SU-DHL-6 (cell line): Measurements from ENCODE around the gene LRFN5.
"Not testable (repeated sequence)": the region's sequence is repeated elsewhere in the genome, so short reads cannot be mapped to it uniquely, and the experiment has no call there.

Experiments
- H2AFZ ChIP-seq: fragments of 200-600 bp; sonication (generic); 2 replicates; pipeline ENCODE4 v1.6.1; 2014; ENCODE audit warnings: low read depth, mild to moderate bottlenecking, moderate library complexity, mixed read lengths, antibody characterized with exemption, low read length; ENCODE audit not compliant: severe bottlenecking
- H3F3A ChIP-seq: fragments of 200-600 bp; shearing (Covaris generic); 2 replicates; pipeline ENCODE4 v1.6.0; 2016; ENCODE audit warnings: antibody characterized with exemption, mild to moderate bottlenecking; ENCODE audit not compliant: insufficient read depth
- H3K27ac ChIP-seq: fragments of 200-600 bp; sonication (generic); 2 replicates; pipeline ENCODE4 v1.5.1; 2016; ENCODE audit warnings: low read depth, mild to moderate bottlenecking, low read length, moderate library complexity, mixed read lengths
- H3K27me3 ChIP-seq: fragments of 200-600 bp; sonication (generic), shearing (Covaris generic); 2 replicates; pipeline ENCODE4 v1.6.0; 2014; ENCODE audit warnings: mild to moderate bottlenecking, low read length
- H3K36me3 ChIP-seq: fragments of 200-600 bp; sonication (generic); 2 replicates; pipeline ENCODE4 v1.6.1; 2014; ENCODE audit warnings: mild to moderate bottlenecking, low read length, mixed read lengths
- H3K4me2 ChIP-seq: fragments of 300-600, 200-600 bp; shearing (Covaris generic), sonication (generic); 2 replicates; pipeline ENCODE4 v1.6.0; 2014; ENCODE audit warnings: low read length, low read depth, mild to moderate bottlenecking; ENCODE audit not compliant: poor library complexity, severe bottlenecking
- H3K4me3 ChIP-seq: fragments of 200-600 bp; sonication (generic); 2 replicates; pipeline ENCODE4 v1.5.1; 2014; ENCODE audit warnings: antibody characterized with exemption, low read length, mild to moderate bottlenecking, mixed read lengths; ENCODE audit not compliant: insufficient read depth, poor library complexity, severe bottlenecking
- H3K79me2 ChIP-seq: fragments of 200-600 bp; sonication (generic); 2 replicates; pipeline ENCODE4 v1.6.1; 2014; ENCODE audit warnings: mild to moderate bottlenecking, low read length, moderate library complexity; ENCODE audit not compliant: insufficient read depth
- H3K9ac ChIP-seq: fragments of 200-600 bp; sonication (generic); 2 replicates; pipeline ENCODE4 v1.7.0; 2014; ENCODE audit warnings: mild to moderate bottlenecking, low read length
- H3K9me2 ChIP-seq: fragments of 200-600 bp; sonication (generic); replicated peaks from 2 replicates; pipeline ENCODE4 v1.6.1; 2014; ENCODE audit warnings: low read length; ENCODE audit not compliant: insufficient read depth
- H3K9me3 ChIP-seq: fragments of 200-600 bp; sonication (generic); 2 replicates; pipeline ENCODE4 v1.6.1; 2014; ENCODE audit warnings: low read length, mixed read lengths; ENCODE audit not compliant: insufficient read depth
- H4K20me1 ChIP-seq: fragments of 200-600 bp; sonication (generic); 2 replicates; pipeline ENCODE4 v1.6.1; 2014; ENCODE audit warnings: low read depth, mild to moderate bottlenecking, antibody characterized with exemption, low read length, moderate library complexity, mixed read lengths
- EZH2phosphoT487 ChIP-seq: fragments of 200-600 bp; sonication (generic), shearing (Covaris generic); conservative IDR thresholded peaks from 2 replicates; pipeline ENCODE4 v1.6.1; 2018; ENCODE audit warnings: mild to moderate bottlenecking, antibody characterized with exemption, low read length, moderate library complexity, mixed read lengths
- TF ChIP-seq, protein P1 (sequence below): fragments of 200-600 bp; sonication (generic); IDR thresholded peaks from one replicate; pipeline ENCODE4 v1.5.1; 2017; ENCODE audit warnings: antibody characterized with exemption, mild to moderate bottlenecking, low read length, moderate library complexity; ENCODE audit not compliant: insufficient read depth, poor library complexity, severe bottlenecking

LRFN5 gene

DNA sequence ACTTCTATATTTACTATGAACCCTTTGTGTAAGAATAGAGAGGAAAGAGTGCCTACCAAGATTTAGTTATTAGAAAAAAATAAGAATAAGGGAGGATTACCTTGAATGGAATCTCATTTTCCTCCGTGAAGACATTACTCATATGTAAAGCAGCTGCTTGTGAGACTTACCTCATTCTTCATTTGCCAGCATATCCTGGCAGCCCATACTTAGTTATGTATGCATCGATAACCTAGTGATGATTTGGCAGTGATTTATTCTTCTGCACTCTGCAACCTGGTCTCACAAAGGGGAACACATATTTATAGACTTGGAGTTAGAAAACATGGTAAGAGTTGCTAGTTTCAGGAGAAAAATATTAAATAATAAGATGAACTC, 56.8 kb downstream of the LRFN5 start:
- no peaks in the 10 kb centered on the region for H4K20me1 ChIP-seq
- H3K79me2 ChIP-seq: no peaks in the 10 kb centered on the region
- H3K4me3 ChIP-seq: no peak overlapping the region
- no peaks in the 10 kb centered on the region for H3F3A ChIP-seq
- no peak for TF ChIP-seq EZH2phosphoT487
- TF ChIP-seq, protein P1, sequence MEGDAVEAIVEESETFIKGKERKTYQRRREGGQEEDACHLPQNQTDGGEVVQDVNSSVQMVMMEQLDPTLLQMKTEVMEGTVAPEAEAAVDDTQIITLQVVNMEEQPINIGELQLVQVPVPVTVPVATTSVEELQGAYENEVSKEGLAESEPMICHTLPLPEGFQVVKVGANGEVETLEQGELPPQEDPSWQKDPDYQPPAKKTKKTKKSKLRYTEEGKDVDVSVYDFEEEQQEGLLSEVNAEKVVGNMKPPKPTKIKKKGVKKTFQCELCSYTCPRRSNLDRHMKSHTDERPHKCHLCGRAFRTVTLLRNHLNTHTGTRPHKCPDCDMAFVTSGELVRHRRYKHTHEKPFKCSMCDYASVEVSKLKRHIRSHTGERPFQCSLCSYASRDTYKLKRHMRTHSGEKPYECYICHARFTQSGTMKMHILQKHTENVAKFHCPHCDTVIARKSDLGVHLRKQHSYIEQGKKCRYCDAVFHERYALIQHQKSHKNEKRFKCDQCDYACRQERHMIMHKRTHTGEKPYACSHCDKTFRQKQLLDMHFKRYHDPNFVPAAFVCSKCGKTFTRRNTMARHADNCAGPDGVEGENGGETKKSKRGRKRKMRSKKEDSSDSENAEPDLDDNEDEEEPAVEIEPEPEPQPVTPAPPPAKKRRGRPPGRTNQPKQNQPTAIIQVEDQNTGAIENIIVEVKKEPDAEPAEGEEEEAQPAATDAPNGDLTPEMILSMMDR: no peak
- H3K27me3 ChIP-seq: no peaks in the 10 kb centered on the region
- H3K4me2 ChIP-seq: no peak overlapping the region
- no peaks in the 10 kb centered on the region for H3K36me3 ChIP-seq
- H2AFZ ChIP-seq: peak overlapping the region; percentile 30
- no peak overlapping the region for H3K27ac ChIP-seq
- H3K9ac ChIP-seq: no peak overlapping the region
- no peaks in the 10 kb centered on the region for H3K9me2 ChIP-seq
- H3K9me3 ChIP-seq: no peaks in the 10 kb centered on the region

- no peaks in the 10 kb centered on the region for H4K20me1 ChIP-seq
- H3K36me3 ChIP-seq: no peaks in the 10 kb centered on the region
- no peaks in the 10 kb centered on the region for H3K27me3 ChIP-seq
- no peak overlapping the region for H3K9ac ChIP-seq
- no peak for TF ChIP-seq EZH2phosphoT487
- TF ChIP-seq, protein P1: no peak
- no peak overlapping the region for H3K4me3 ChIP-seq
- no peak overlapping the region for H2AFZ ChIP-seq
- no peaks in the 10 kb centered on the region; the same call in 1 of the 2 replicates for H3F3A ChIP-seq
- no peaks in the 10 kb centered on the region for H3K79me2 ChIP-seq
- no peaks in the 10 kb centered on the region for H3K9me3 ChIP-seq
- H3K9me2 ChIP-seq: no peaks in the 10 kb centered on the region
- no peak overlapping the region for H3K4me2 ChIP-seq
- no peak overlapping the region for H3K27ac ChIP-seq
Measured at GRCh38 chr14:41666301-41666700, 59.6 kb downstream of the LRFN5 start.

- Histone ChIP-seq H3K9me3 (no peaks in the 10 kb centered on the region), H3F3A (no peaks in the 10 kb centered on the region; the same call in 1 of the 2 replicates), H3K9me2 (no peaks in the 10 kb centered on the region), H3K27ac (no peak overlapping the region), H2AFZ (peak overlapping the region; percentile 59), H4K20me1 (no peaks in the 10 kb centered on the region), H3K9ac (no peak overlapping the region), H3K27me3 (no peaks in the 10 kb centered on the region), H3K79me2 (no peaks in the 10 kb centered on the region), H3K4me2 (no peak overlapping the region), H3K36me3 (no peaks in the 10 kb centered on the region), H3K4me3 (no peak overlapping the region)
- TF ChIP-seq, protein P1: no peak
- no peak for TF ChIP-seq EZH2phosphoT487
Measured at GRCh38 chr14:41668356-41668755, 61.7 kb downstream of the LRFN5 start.

- H3K27ac ChIP-seq, H3K36me3 ChIP-seq, H3K9me2 ChIP-seq, H3K4me2 ChIP-seq, H2AFZ ChIP-seq, H3K4me3 ChIP-seq, H3K79me2 ChIP-seq, H4K20me1 ChIP-seq, H3F3A ChIP-seq, H3K9me3 ChIP-seq, H3K9ac ChIP-seq, H3K27me3 ChIP-seq: not testable (repeated sequence)
Measured at GRCh38 chr14:41673601-41674000, 66.9 kb downstream of the LRFN5 start.

GRCh38 chr14:41674511-41674971, 67.9 kb downstream of the LRFN5 start:
- not testable (repeated sequence) for H3K9ac ChIP-seq, H3K79me2 ChIP-seq, H4K20me1 ChIP-seq, H3K36me3 ChIP-seq, H3K4me3 ChIP-seq, H2AFZ ChIP-seq, H3K4me2 ChIP-seq, H3K27me3 ChIP-seq, H3F3A ChIP-seq, H3K9me3 ChIP-seq, H3K9me2 ChIP-seq, H3K27ac ChIP-seq
